PC-3 (cell line): ENCODE measurements around the gene ELF3.

Experiments
- CTCF ChIP-seq: fragments of 300-600 bp; sonication (generic); conservative IDR thresholded peaks from 2 replicates; pipeline ENCODE4 v1.5.1; 2017; ENCODE audit warnings: antibody characterized with exemption, low read depth, mild to moderate bottlenecking, low read length
- EZH2 ChIP-seq: fragments of 300-600 bp; sonication (generic); IDR thresholded peaks from one replicate; pipeline ENCODE4 v1.6.1; 2017; ENCODE audit warnings: antibody characterized with exemption, mild to moderate bottlenecking, low read length; ENCODE audit not compliant: unreplicated experiment

DNA sequence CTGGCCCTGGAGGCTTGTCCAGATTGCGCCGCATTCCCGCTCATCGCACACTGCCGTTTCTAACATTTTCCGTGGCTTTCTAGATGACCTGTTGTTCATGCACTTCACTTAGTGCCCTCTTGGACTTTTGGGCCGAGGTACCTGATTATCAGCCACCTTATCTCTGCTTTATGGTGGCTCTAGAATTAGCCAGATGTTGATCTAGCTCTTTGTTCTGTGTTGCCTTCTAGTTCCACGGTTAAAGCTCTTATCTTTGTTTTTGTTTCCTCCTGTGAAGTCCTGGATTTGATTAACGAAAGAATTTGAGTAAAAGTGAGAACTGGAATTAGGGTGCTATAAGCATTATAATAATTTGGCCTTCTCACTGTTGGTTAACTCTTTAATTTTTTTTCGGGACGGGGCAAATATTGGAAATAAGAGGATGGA lies 27.0 kb upstream of the ELF3 start:
- TF ChIP-seq CTCF (no peak), EZH2 (no peak)
